Trophoblast cell (in vitro differentiated cells and primary cell): ENCODE data around the gene HSD17B4.
"Not testable (repeated sequence)": the region's sequence is repeated elsewhere in the genome, so short reads cannot be mapped to it uniquely, and the experiment has no call there.

ENCODE experiments used
- DNase-seq, 2 donors: peaks; one replicate each; pipeline ENCODE4 v3.0.0-alpha.2; 2016
- H2AFZ ChIP-seq: 2 replicates; pipeline ENCODE4 v1.6.1; 2013; ENCODE audit warnings: low read length, moderate library complexity, mild to moderate bottlenecking; ENCODE audit not compliant: insufficient read depth, poor library complexity
- H2AK5ac ChIP-seq: 2 replicates; pipeline ENCODE4 v1.6.1; 2013; ENCODE audit warnings: mild to moderate bottlenecking, low read length
- H2BK120ac ChIP-seq: 2 replicates; pipeline ENCODE4 v1.6.1; 2013; ENCODE audit warnings: low read length, mild to moderate bottlenecking, moderate library complexity; ENCODE audit not compliant: insufficient read depth, poor library complexity
- H2BK12ac ChIP-seq: 2 replicates; pipeline ENCODE4 v1.6.1; 2013; ENCODE audit warnings: mild to moderate bottlenecking, low read length, moderate library complexity
- H2BK5ac ChIP-seq: 2 replicates; pipeline ENCODE4 v1.6.1; 2013; ENCODE audit warnings: low read length, low read depth, moderate library complexity, mild to moderate bottlenecking; ENCODE audit not compliant: poor library complexity
- H3K14ac ChIP-seq: 2 replicates; pipeline ENCODE4 v1.6.1; 2013; ENCODE audit warnings: mild to moderate bottlenecking, low read length
- H3K18ac ChIP-seq: 2 replicates; pipeline ENCODE4 v1.6.1; 2013; ENCODE audit warnings: mild to moderate bottlenecking, low read length
- H3K23ac ChIP-seq: 2 replicates; pipeline ENCODE4 v1.6.1; 2013; ENCODE audit warnings: low read length
- H3K27ac ChIP-seq: 2 replicates; pipeline ENCODE4 v1.5.1; 2013; ENCODE audit warnings: low read depth, mild to moderate bottlenecking, inconsistent platforms, low read length, moderate library complexity
- H3K27me3 ChIP-seq: 2 replicates; pipeline ENCODE4 v1.6.1; 2013; ENCODE audit warnings: inconsistent platforms, mild to moderate bottlenecking, low read length, moderate library complexity; ENCODE audit not compliant: insufficient read depth
- H3K36me3 ChIP-seq, 2 experiments: 1 replicate in 1 of 2; 2 replicates in 1 of 2; pipeline ENCODE4 v1.6.1; 2013; ENCODE audit warnings: low read length in 2 of 2, mild to moderate bottlenecking in 2 of 2, moderate library complexity in 1 of 2; ENCODE audit not compliant: insufficient read depth in 2 of 2, control insufficient read depth in 1 of 2
- H3K4ac ChIP-seq: 2 replicates; pipeline ENCODE4 v1.6.1; 2013; ENCODE audit warnings: low read depth, mild to moderate bottlenecking, low read length, moderate library complexity
- H3K4me1 ChIP-seq, 2 experiments: 1 replicate in 1 of 2; 2 replicates in 1 of 2; pipeline ENCODE4 v1.6.1; 2013; ENCODE audit warnings: low read length in 2 of 2, mild to moderate bottlenecking in 2 of 2, moderate library complexity in 1 of 2; ENCODE audit not compliant: insufficient read depth in 2 of 2, control insufficient read depth in 1 of 2
- H3K4me2 ChIP-seq: 2 replicates; pipeline ENCODE4 v1.6.1; 2013; ENCODE audit warnings: inconsistent platforms, mild to moderate bottlenecking, low read length, moderate library complexity
- H3K4me3 ChIP-seq: 2 replicates; pipeline ENCODE4 v1.5.1; 2013; ENCODE audit warnings: mild to moderate bottlenecking, low read depth, low read length, inconsistent platforms
- H3K79me1 ChIP-seq: one replicate; pipeline ENCODE4 v1.6.1; 2013; ENCODE audit warnings: low read length
- H3K79me2 ChIP-seq: 2 replicates; pipeline ENCODE4 v1.6.1; 2013; ENCODE audit warnings: low read length, mild to moderate bottlenecking; ENCODE audit not compliant: control insufficient read depth, insufficient read depth, poor library complexity
- H3K9ac ChIP-seq: 2 replicates; pipeline ENCODE4 v1.6.1; 2013; ENCODE audit warnings: mild to moderate bottlenecking, low read length
- H3K9me3 ChIP-seq: 2 replicates; pipeline ENCODE4 v1.6.1; 2013; ENCODE audit warnings: low read depth, mild to moderate bottlenecking, control low read depth, inconsistent platforms, low read length; ENCODE audit not compliant: insufficient read depth
- H4K12ac ChIP-seq: 2 replicates; pipeline ENCODE4 v1.6.1; 2013; ENCODE audit warnings: low read depth, mild to moderate bottlenecking, low read length, moderate library complexity
- H4K8ac ChIP-seq: 2 replicates; pipeline ENCODE4 v1.6.1; 2013; ENCODE audit warnings: low read depth, mild to moderate bottlenecking, low read length, moderate library complexity
- H4K91ac ChIP-seq: one replicate; pipeline ENCODE4 v1.6.1; 2013; ENCODE audit warnings: low read depth, mild to moderate bottlenecking, low read length, moderate library complexity
- WGBS: extraction: QIAGEN DNeasy Blood & Tissue Kit; methylation state at CpG from one replicate; pipeline ENCODE4 v1.1.7; 2013; ENCODE audit warnings: missing lambda C conversion rate; ENCODE audit not compliant: insufficient read length, insufficient coverage; ENCODE audit errors: extremely low coverage; 5-methylcytosine and 5-hydroxymethylcytosine counted together

The HSD17B4 gene

GRCh38 chr5:119444643-119445042 is 7.7 kb upstream of the HSD17B4 start:
- not testable (repeated sequence) for H3K4me2 ChIP-seq, H3K14ac ChIP-seq, H3K9me3 ChIP-seq, H4K91ac ChIP-seq, H3K36me3 ChIP-seq, H3K23ac ChIP-seq, H2AFZ ChIP-seq, H3K79me1 ChIP-seq, H2BK12ac ChIP-seq, H3K79me2 ChIP-seq, H2BK120ac ChIP-seq, DNase-seq, H3K4ac ChIP-seq, H3K18ac ChIP-seq, H3K4me1 ChIP-seq, H3K27ac ChIP-seq, H4K12ac ChIP-seq, H3K4me3 ChIP-seq, H4K8ac ChIP-seq, H2AK5ac ChIP-seq, H3K9ac ChIP-seq, H2BK5ac ChIP-seq, H3K27me3 ChIP-seq
- WGBS, result no CpG with 5 or more reads among the region's 4 CpGs

GRCh38 chr5:119445544-119445943 is 6.8 kb upstream of the HSD17B4 start:
- Histone ChIP-seq H2AK5ac (no peak overlapping the region), H3K27ac (no peak overlapping the region), H3K18ac (no peak overlapping the region), H3K14ac (no peak overlapping the region), H3K4me1 (no peaks in the 10 kb centered on the region), H4K91ac (no peak overlapping the region), H2AFZ (no peak overlapping the region), H2BK5ac (no peak overlapping the region), H3K9ac (no peak overlapping the region), H2BK12ac (no peak overlapping the region), H3K23ac (no peak overlapping the region), H3K27me3 (no peaks in the 10 kb centered on the region), H3K4ac (no peak overlapping the region), H3K4me2 (no peak overlapping the region), H3K79me1 (no peaks in the 10 kb centered on the region), H2BK120ac (no peak overlapping the region), H4K12ac (no peak overlapping the region), H3K36me3 (no peaks in the 10 kb centered on the region), H3K4me3 (no peak overlapping the region), H4K8ac (no peak overlapping the region), H3K9me3 (peaks cover 8% of the 10 kb centered on the region), H3K79me2 (no peaks in the 10 kb centered on the region)
- DNase-seq, result no peak
- no CpG with 5 or more reads among the region's 13 CpGs for WGBS

GRCh38 chr5:119449882-119450281 is 2.4 kb upstream of the HSD17B4 start:
- Histone ChIP-seq H3K18ac (no peak overlapping the region), H4K91ac (no peak overlapping the region), H2AFZ (no peak overlapping the region), H2AK5ac (no peak overlapping the region), H3K4me1 (peaks cover 0 to 4% of the 10 kb centered on the region in 2 experiments), H2BK12ac (no peak overlapping the region), H3K9me3 (peaks cover 8% of the 10 kb centered on the region), H3K79me2 (peaks cover 3% of the 10 kb centered on the region), H3K27me3 (no peaks in the 10 kb centered on the region), H4K12ac (no peak overlapping the region), H3K36me3 (no peaks in the 10 kb centered on the region), H3K27ac (no peak overlapping the region), H3K9ac (no peak overlapping the region), H3K14ac (no peak overlapping the region), H3K4me3 (no peak overlapping the region), H4K8ac (no peak overlapping the region), H3K79me1 (peaks cover 4% of the 10 kb centered on the region), H3K23ac (no peak overlapping the region), H2BK120ac (no peak overlapping the region), H2BK5ac (no peak overlapping the region), H3K4me2 (no peak overlapping the region), H3K4ac (no peak overlapping the region)
- WGBS, result no CpG with 5 or more reads among the region's 3 CpGs
- no peak for DNase-seq

DNA sequence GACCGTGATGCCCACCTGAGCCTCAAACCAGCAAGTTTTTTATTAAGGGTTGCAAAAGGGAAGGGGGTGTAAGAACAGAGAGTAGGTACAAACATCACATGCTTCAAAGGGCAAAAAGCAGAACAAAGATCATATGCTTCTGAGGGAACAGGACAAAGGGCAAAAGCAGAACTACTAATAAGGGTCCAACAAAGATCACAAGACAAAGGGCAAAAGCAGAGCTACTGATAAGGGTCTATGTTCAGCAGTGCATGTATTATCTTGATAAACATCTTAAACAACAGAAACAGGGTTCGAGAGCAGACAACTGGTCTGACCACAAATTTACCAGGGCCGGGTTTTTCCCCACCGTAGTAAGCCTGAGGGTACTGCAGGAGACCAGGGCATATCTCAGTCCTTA is 1.7 kb upstream of the HSD17B4 start:
- not testable (repeated sequence) for H4K12ac ChIP-seq, H3K9me3 ChIP-seq, H3K27me3 ChIP-seq, H3K9ac ChIP-seq, H3K14ac ChIP-seq, H4K8ac ChIP-seq, H2BK120ac ChIP-seq, H3K36me3 ChIP-seq, H3K23ac ChIP-seq, H3K18ac ChIP-seq, H2BK12ac ChIP-seq, DNase-seq, H2AFZ ChIP-seq, H3K4me2 ChIP-seq, H3K27ac ChIP-seq, H3K79me1 ChIP-seq, H3K79me2 ChIP-seq, H3K4me1 ChIP-seq, H2AK5ac ChIP-seq, H2BK5ac ChIP-seq, H3K4ac ChIP-seq, H3K4me3 ChIP-seq, H4K91ac ChIP-seq
- WGBS, result no CpG with 5 or more reads among the region's 4 CpGs
